GM23338 (cell line): ENCODE data around the gene CCDC167. TPM values are rescaled to one million over a fixed set of nuclear protein-coding genes. Genes with fewer than 3 reads are reported as not detected.

Experiments
- ATAC-seq: fragments of 200-7000 bp; cut with Tn5 transposase; 3 replicates; pipeline ENCODE4 v1.9.1; 2020
- DNase-seq: peaks from one replicate; pipeline ENCODE4 v3.0.0-alpha.2; 2015; ENCODE audit warnings: low spot score
- H2AFZ ChIP-seq: fragments of 200-600 bp; sonication (generic); 2 replicates; pipeline ENCODE4 v1.8.0; 2016; ENCODE audit warnings: antibody characterized with exemption, mild to moderate bottlenecking, moderate library complexity
- H3F3A ChIP-seq: fragments of 200-600 bp; sonication (generic); replicated peaks from 2 replicates; pipeline ENCODE4 v1.8.0; 2017; ENCODE audit warnings: antibody characterized with exemption, mixed run types, low read depth
- H3K27ac ChIP-seq: fragments of 200-600 bp; sonication (generic); 2 replicates; pipeline ENCODE4 v1.6.1; 2016; ENCODE audit warnings: low read depth
- H3K27me3 ChIP-seq: fragments of 200-600 bp; sonication (generic); 2 replicates; pipeline ENCODE4 v1.8.0; 2016; ENCODE audit warnings: mild to moderate bottlenecking, mixed run types, moderate library complexity; ENCODE audit not compliant: insufficient read depth
- H3K36me3 ChIP-seq: fragments of 200-600 bp; sonication (generic); 2 replicates; pipeline ENCODE4 v1.8.0; 2016; ENCODE audit warnings: mild to moderate bottlenecking; ENCODE audit not compliant: insufficient read depth
- H3K4me1 ChIP-seq: fragments of 200-600 bp; sonication (generic); 2 replicates; pipeline ENCODE4 v1.8.0; 2016; ENCODE audit warnings: mild to moderate bottlenecking, moderate library complexity; ENCODE audit not compliant: insufficient read depth
- H3K4me2 ChIP-seq: fragments of 200-600 bp; sonication (generic); 2 replicates; pipeline ENCODE4 v1.7.1; 2017; ENCODE audit warnings: mixed run types
- H3K4me3 ChIP-seq: fragments of 200-600 bp; sonication (generic); 2 replicates; pipeline ENCODE4 v1.6.1; 2016; ENCODE audit warnings: mixed run types
- H3K79me2 ChIP-seq: fragments of 200-600 bp; sonication (generic); replicated peaks from 2 replicates; pipeline ENCODE4 v1.8.0; 2017; ENCODE audit warnings: mild to moderate bottlenecking; ENCODE audit not compliant: insufficient read depth
- H3K9me2 ChIP-seq: fragments of 200-600 bp; sonication (generic); 2 replicates; pipeline ENCODE4 v1.8.0; 2017; ENCODE audit not compliant: insufficient read depth
- H4K20me1 ChIP-seq: fragments of 200-600 bp; sonication (generic); replicated peaks from 2 replicates; pipeline ENCODE4 v1.8.0; 2017; ENCODE audit warnings: mild to moderate bottlenecking; ENCODE audit not compliant: insufficient read depth
- H3K27ac Mint-ChIP-seq: 2 replicates; pipeline ENCODE4 v1.8.0; 2020; ENCODE audit warnings: inconsistent platforms, mild to moderate bottlenecking, moderate library complexity, mixed read lengths
- H3K27me3 Mint-ChIP-seq: 3 replicates; pipeline ENCODE4 v1.8.0; 2022; ENCODE audit warnings: low read depth, mild to moderate bottlenecking, moderate library complexity, mixed read lengths, inconsistent platforms; ENCODE audit not compliant: insufficient read depth, poor library complexity
- H3K36me3 Mint-ChIP-seq: 3 replicates; pipeline ENCODE4 v1.8.0; 2021; ENCODE audit warnings: low read depth, mild to moderate bottlenecking, inconsistent platforms, moderate library complexity, mixed read lengths
- H3K4me1 Mint-ChIP-seq: 3 replicates; pipeline ENCODE4 v1.8.0; 2020; ENCODE audit warnings: mild to moderate bottlenecking, inconsistent platforms, mixed read lengths
- H3K4me3 Mint-ChIP-seq: 3 replicates; pipeline ENCODE4 v1.8.0; 2021; ENCODE audit warnings: moderate library complexity, mild to moderate bottlenecking, inconsistent platforms, mixed read lengths
- H3K9me3 Mint-ChIP-seq: 3 replicates; pipeline ENCODE4 v1.8.0; 2020; ENCODE audit warnings: moderate library complexity, mild to moderate bottlenecking, inconsistent platforms, mixed read lengths
- CREB1 ChIP-seq: fragments of 250-450 bp; sonication (Bioruptor Pico); IDR thresholded peaks from 2 replicates; pipeline ENCODE4 v1.5.0; 2020; ENCODE audit warnings: low read depth, mild to moderate bottlenecking, moderate library complexity
- ETS1 ChIP-seq: IDR thresholded peaks from 2 replicates; pipeline ENCODE4 v1.6.1; 2016; ENCODE audit warnings: antibody characterized with exemption
- EZH2 ChIP-seq: fragments of 200-600 bp; sonication (generic); IDR thresholded peaks from one replicate; pipeline ENCODE4 v1.8.0; 2017; ENCODE audit warnings: antibody characterized with exemption, mild to moderate bottlenecking, low read depth; ENCODE audit not compliant: unreplicated experiment
- EZH2phosphoT487 ChIP-seq: fragments of 200-600 bp; sonication (generic); IDR thresholded peaks from one replicate; pipeline ENCODE4 v1.8.1; 2018; ENCODE audit warnings: antibody characterized with exemption; ENCODE audit not compliant: unreplicated experiment
- JUNB ChIP-seq: IDR thresholded peaks from one replicate; pipeline ENCODE4 v1.6.1; 2016; ENCODE audit warnings: antibody characterized with exemption; ENCODE audit not compliant: unreplicated experiment
- POLR2AphosphoS5 ChIP-seq: IDR thresholded peaks from 2 replicates; pipeline ENCODE4 v1.6.1; 2016; ENCODE audit warnings: antibody characterized with exemption, low read depth
- REST ChIP-seq: IDR thresholded peaks from one replicate; pipeline ENCODE4 v1.6.1; 2018; ENCODE audit warnings: antibody characterized with exemption; ENCODE audit not compliant: unreplicated experiment
- STAT1 ChIP-seq: IDR thresholded peaks from one replicate; pipeline ENCODE4 v1.6.1; 2016; ENCODE audit warnings: antibody characterized with exemption; ENCODE audit not compliant: unreplicated experiment
- ZNF331 ChIP-seq: fragments of 250-450 bp; sonication (Bioruptor Pico); IDR thresholded peaks from 2 replicates; pipeline ENCODE4 v1.5.0; 2020; ENCODE audit warnings: low read depth, mild to moderate bottlenecking, moderate library complexity
- polyA plus RNA-seq: library from polyadenylated mRNA; unstranded; fragments of >200 nt; fragmentation: Nextera tagmentation; extraction: Ambion mirVana; gene quantifications from 2 replicates; pipeline ENCODE4 v1.2.1, GENCODE V29; 2016
- total RNA-seq: library from RNA; depleted of rRNA; stranded (reverse); fragments of >200 nt; shearing (Covaris generic); gene quantifications from 2 replicates; pipeline ENCODE4 v1.2.3, GENCODE V29; 2014
- TF ChIP-seq, protein P1 (sequence below): fragments of 250-450 bp; sonication (Bioruptor Pico); IDR thresholded peaks from 2 replicates; pipeline ENCODE4 v1.5.0; 2020; ENCODE audit warnings: mild to moderate bottlenecking, moderate library complexity
- TF ChIP-seq, protein P2 (sequence below), 2 experiments: fragments of 200-600 bp in 1 of 2; sonication (generic) in 1 of 2; conservative IDR thresholded peaks; 2 replicates each; pipeline versions ENCODE4 v1.5.1 to v1.6.1; 2016 to 2017; ENCODE audit warnings: antibody characterized with exemption in 2 of 2, low read depth in 2 of 2, mild to moderate bottlenecking in 2 of 2, moderate library complexity in 1 of 2

The CCDC167 gene
- total and polyA plus RNA-seq, 2 experiments from 2014 or later = 17.6 to 21.4 TPM

DNA sequence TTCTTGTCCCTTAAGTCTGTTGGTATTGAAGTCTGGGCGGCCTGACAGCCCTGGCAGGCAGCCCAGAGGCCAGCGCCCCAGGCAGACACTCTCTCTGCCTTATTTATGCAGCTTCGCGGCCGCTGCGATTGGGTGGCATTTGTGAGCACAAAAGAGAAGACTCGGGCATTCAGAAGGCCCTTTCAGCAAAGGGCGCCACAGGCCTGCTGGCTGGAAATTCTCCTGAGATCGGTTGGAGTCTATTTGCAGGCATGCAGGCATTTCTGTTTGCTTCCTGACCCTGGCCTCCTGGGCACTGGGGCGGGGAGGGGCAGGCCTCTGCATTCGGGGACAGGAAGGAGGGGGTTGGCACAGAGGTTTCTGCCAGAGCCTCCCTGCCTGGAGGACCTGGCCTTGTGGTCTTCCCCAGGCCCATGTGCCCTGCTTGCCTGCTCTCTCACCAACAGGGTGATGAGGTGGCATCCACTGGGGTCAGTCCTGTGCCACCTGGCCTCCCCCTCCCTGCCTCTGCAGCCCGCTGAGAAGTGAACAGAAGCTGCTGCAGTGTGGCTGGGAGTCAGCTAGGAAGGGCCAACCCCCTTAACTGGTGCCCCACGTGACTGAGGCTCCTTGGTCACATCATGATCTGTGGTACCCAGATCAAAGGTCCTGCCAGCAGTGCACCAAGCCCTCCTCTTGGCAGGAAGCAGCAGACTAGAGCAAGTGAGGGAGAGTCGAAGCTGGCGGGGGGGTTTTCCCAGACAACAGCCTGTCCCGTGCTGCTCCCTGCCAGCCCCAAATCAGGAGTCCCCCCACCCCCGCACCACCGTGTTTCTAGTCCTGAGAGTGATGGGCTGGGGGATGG is 16.6 kb upstream of the CCDC167 start:
- Histone ChIP-seq H3K79me2 (no peaks in the 10 kb centered on the region), H3K36me3 (no peaks in the 10 kb centered on the region; the same call in 1 of the 2 replicates), H3K9me2 (no peaks in the 10 kb centered on the region), H3K4me2 (peak overlapping the region; percentile 68), H3K27me3 (peaks cover 33% of the 10 kb centered on the region), H4K20me1 (no peaks in the 10 kb centered on the region), H3F3A (peaks cover 3% of the 10 kb centered on the region; the same call in 1 of the 2 replicates), H3K4me1 (peaks cover 52% of the 10 kb centered on the region), H3K27ac (no peak overlapping the region), H2AFZ (peak overlapping the region; percentile 93), H3K4me3 (peak overlapping the region; percentile 27; the same call in 1 of the 2 replicates)
- Mint-ChIP-seq H3K27me3 (peaks cover 31% of the 10 kb centered on the region), H3K9me3 (no peaks in the 10 kb centered on the region), H3K4me3 (peak overlapping the region; percentile 35; the same call in 2 of the 3 replicates), H3K4me1 (peaks cover 60% of the 10 kb centered on the region), H3K36me3 (no peaks in the 10 kb centered on the region), H3K27ac (no peak overlapping the region)
- ATAC-seq (peak; percentile 11), DNase-seq (peak; percentile 53)
- TF ChIP-seq, protein P1, sequence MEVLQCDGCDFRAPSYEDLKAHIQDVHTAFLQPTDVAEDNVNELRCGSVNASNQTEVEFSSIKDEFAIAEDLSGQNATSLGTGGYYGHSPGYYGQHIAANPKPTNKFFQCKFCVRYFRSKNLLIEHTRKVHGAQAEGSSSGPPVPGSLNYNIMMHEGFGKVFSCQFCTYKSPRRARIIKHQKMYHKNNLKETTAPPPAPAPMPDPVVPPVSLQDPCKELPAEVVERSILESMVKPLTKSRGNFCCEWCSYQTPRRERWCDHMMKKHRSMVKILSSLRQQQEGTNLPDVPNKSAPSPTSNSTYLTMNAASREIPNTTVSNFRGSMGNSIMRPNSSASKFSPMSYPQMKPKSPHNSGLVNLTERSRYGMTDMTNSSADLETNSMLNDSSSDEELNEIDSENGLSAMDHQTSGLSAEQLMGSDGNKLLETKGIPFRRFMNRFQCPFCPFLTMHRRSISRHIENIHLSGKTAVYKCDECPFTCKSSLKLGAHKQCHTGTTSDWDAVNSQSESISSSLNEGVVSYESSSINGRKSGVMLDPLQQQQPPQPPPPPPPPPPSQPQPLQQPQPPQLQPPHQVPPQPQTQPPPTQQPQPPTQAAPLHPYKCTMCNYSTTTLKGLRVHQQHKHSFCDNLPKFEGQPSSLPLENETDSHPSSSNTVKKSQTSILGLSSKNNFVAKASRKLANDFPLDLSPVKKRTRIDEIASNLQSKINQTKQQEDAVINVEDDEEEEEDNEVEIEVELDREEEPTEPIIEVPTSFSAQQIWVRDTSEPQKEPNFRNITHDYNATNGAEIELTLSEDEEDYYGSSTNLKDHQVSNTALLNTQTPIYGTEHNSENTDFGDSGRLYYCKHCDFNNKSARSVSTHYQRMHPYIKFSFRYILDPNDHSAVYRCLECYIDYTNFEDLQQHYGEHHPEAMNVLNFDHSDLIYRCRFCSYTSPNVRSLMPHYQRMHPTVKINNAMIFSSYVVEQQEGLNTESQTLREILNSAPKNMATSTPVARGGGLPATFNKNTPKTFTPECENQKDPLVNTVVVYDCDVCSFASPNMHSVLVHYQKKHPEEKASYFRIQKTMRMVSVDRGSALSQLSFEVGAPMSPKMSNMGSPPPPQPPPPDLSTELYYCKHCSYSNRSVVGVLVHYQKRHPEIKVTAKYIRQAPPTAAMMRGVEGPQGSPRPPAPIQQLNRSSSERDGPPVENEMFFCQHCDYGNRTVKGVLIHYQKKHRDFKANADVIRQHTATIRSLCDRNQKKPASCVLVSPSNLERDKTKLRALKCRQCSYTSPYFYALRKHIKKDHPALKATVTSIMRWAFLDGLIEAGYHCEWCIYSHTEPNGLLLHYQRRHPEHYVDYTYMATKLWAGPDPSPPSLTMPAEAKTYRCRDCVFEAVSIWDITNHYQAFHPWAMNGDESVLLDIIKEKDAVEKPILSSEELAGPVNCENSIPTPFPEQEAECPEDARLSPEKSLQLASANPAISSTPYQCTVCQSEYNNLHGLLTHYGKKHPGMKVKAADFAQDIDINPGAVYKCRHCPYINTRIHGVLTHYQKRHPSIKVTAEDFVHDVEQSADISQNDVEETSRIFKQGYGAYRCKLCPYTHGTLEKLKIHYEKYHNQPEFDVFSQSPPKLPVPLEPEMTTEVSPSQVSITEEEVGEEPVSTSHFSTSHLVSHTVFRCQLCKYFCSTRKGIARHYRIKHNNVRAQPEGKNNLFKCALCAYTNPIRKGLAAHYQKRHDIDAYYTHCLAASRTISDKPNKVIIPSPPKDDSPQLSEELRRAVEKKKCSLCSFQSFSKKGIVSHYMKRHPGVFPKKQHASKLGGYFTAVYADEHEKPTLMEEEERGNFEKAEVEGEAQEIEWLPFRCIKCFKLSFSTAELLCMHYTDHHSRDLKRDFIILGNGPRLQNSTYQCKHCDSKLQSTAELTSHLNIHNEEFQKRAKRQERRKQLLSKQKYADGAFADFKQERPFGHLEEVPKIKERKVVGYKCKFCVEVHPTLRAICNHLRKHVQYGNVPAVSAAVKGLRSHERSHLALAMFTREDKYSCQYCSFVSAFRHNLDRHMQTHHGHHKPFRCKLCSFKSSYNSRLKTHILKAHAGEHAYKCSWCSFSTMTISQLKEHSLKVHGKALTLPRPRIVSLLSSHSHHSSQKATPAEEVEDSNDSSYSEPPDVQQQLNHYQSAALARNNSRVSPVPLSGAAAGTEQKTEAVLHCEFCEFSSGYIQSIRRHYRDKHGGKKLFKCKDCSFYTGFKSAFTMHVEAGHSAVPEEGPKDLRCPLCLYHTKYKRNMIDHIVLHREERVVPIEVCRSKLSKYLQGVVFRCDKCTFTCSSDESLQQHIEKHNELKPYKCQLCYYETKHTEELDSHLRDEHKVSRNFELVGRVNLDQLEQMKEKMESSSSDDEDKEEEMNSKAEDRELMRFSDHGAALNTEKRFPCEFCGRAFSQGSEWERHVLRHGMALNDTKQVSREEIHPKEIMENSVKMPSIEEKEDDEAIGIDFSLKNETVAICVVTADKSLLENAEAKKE (CRISPR knock-in tag) = no peak
- TF ChIP-seq EZH2phosphoT487 (no peak), POLR2AphosphoS5 (no peak), JUNB (no peak), STAT1 (no peak), ZNF331 (CRISPR knock-in tag) (no peak), CREB1 (CRISPR knock-in tag) (no peak), EZH2 (no peak), REST (no peak), ETS1 (no peak)
- TF ChIP-seq, protein P2, sequence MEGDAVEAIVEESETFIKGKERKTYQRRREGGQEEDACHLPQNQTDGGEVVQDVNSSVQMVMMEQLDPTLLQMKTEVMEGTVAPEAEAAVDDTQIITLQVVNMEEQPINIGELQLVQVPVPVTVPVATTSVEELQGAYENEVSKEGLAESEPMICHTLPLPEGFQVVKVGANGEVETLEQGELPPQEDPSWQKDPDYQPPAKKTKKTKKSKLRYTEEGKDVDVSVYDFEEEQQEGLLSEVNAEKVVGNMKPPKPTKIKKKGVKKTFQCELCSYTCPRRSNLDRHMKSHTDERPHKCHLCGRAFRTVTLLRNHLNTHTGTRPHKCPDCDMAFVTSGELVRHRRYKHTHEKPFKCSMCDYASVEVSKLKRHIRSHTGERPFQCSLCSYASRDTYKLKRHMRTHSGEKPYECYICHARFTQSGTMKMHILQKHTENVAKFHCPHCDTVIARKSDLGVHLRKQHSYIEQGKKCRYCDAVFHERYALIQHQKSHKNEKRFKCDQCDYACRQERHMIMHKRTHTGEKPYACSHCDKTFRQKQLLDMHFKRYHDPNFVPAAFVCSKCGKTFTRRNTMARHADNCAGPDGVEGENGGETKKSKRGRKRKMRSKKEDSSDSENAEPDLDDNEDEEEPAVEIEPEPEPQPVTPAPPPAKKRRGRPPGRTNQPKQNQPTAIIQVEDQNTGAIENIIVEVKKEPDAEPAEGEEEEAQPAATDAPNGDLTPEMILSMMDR (conservative IDR thresholded peaks at IDR 0.05; ENCODE audit: low read depth in 2 of 2) = no peak
